Measurements from ENCODE around the gene FHIT.

- no peak for TF ChIP-seq CTCF (IDR thresholded peaks at IDR 0.05; ENCODE audit: low read depth, low read length, poor library complexity, severe bottlenecking)
- TF ChIP-seq EZH2phosphoT487 (IDR thresholded peaks at IDR 0.05; ENCODE audit: borderline replicate concordance, low read length): no peak
Observed at GRCh38 chr3:60771766-60772165, 479.5 kb downstream of the FHIT start.
